A549 (cell line): ENCODE measurements around the gene GUCA2A. TPM values are rescaled to one million over a fixed set of nuclear protein-coding genes. Genes with fewer than 3 reads are reported as not detected.

Experiments
- ATAC-seq, 2 experiments: fragments of 200-7000 bp in 1 of 2; fragments of >200 bp in 1 of 2; cut with Nextera tagmentation in 1 of 2; cut with Tn5 transposase in 1 of 2; 3 replicates each; pipeline versions ENCODE4 v1.8.0 to v1.9.1; 2018 to 2020; ENCODE audit warnings: mild to moderate bottlenecking in 1 of 2, moderate library complexity in 1 of 2
- CTCF ChIA-PET: fragments of 300-600 bp; sonication (Branson Sonifier 250); formaldehyde crosslinking; extraction: SDS; loops from one replicate; lab custom pipeline; 2021; ENCODE audit warnings: antibody characterized with exemption, inconsistent platforms; lab: Yijun Ruan, JAX
- POLR2A ChIA-PET: fragments of 350-600 bp; formaldehyde crosslinking; extraction: SDS; loops from one replicate; lab custom pipeline; 2021; ENCODE audit warnings: antibody characterized with exemption, inconsistent platforms; lab: Yijun Ruan, JAX
- DNase-seq, 2 experiments: peaks; one replicate each; pipeline versions ENCODE4 v3.0.0 to v3.0.0-alpha.2; 2011 to 2016; ENCODE audit warnings: low read depth in 1 of 2, low spot score in 1 of 2
- FAIRE-seq: peaks from 2 replicates; lab custom pipeline; 2011; peaks lifted over from hg19 to GRCh38; lab: Jason Lieb, UNC
- H3K27ac ChIP-seq, 2 experiments: fragments of >200 bp; sonication (Bioruptor Twin); formaldehyde crosslinking; 3 replicates each; pipeline ENCODE4 v1.5.1; 2016 to 2017
- H3K4me1 ChIP-seq: fragments of >200 bp; sonication (Bioruptor Twin); formaldehyde crosslinking; 3 replicates; pipeline ENCODE4 v1.6.1; 2016
- H3K4me2 ChIP-seq: fragments of >200 bp; sonication (Bioruptor Twin); formaldehyde crosslinking; 3 replicates; pipeline ENCODE4 v1.6.1; 2016
- H3K4me3 ChIP-seq: fragments of >200 bp; sonication (Bioruptor Twin); formaldehyde crosslinking; 3 replicates; pipeline ENCODE4 v1.5.1; 2016
- H3K9me3 ChIP-seq: fragments of >200 bp; sonication (Bioruptor Twin); formaldehyde crosslinking; 3 replicates; pipeline ENCODE4 v1.6.1; 2016
- ELK1 ChIP-seq: fragments of 150-350 bp; IDR thresholded peaks from 2 replicates; pipeline ENCODE4 v1.6.1; 2014; ENCODE audit warnings: low read depth, mild to moderate bottlenecking, low read length
- ESRRA ChIP-seq: fragments of 150-350 bp; IDR thresholded peaks from 2 replicates; pipeline ENCODE4 v1.6.1; 2014; ENCODE audit warnings: mild to moderate bottlenecking, low read length, borderline replicate concordance
- FOSB ChIP-seq: fragments of 250-450 bp; sonication (Bioruptor Pico); IDR thresholded peaks from 2 replicates; pipeline ENCODE4 v1.5.0; 2020; ENCODE audit warnings: mild to moderate bottlenecking, moderate library complexity
- HES2 ChIP-seq: fragments of >200 bp; sonication (Bioruptor Twin); formaldehyde crosslinking; IDR thresholded peaks from 2 replicates; pipeline ENCODE4 v1.6.1; 2016
- HOXA7 ChIP-seq: fragments of 250-450 bp; sonication (Bioruptor Pico); IDR thresholded peaks from 2 replicates; pipeline ENCODE4 v1.5.0; 2020; ENCODE audit warnings: mild to moderate bottlenecking, moderate library complexity
- JUN ChIP-seq, 2 experiments: fragments of >200 bp; sonication (Bioruptor Twin); formaldehyde crosslinking; IDR thresholded peaks; 2 replicates in 1 of 2; 3 replicates in 1 of 2; pipeline ENCODE4 v1.6.1; 2016 to 2017
- KDM1A ChIP-seq: fragments of 200-600 bp; sonication (generic); IDR thresholded peaks from 2 replicates; pipeline ENCODE4 v1.6.1; 2016; ENCODE audit warnings: low read depth, mild to moderate bottlenecking
- MYC ChIP-seq: IDR thresholded peaks from 2 replicates; pipeline ENCODE4 v1.6.1; 2012; ENCODE audit warnings: mild to moderate bottlenecking, inconsistent platforms, low read length, improper control_type of control experiment, borderline replicate concordance
- NFE2L2 ChIP-seq: fragments of 150-350 bp; conservative IDR thresholded peaks from 2 replicates; pipeline ENCODE4 v1.6.1; 2014; ENCODE audit warnings: low read length
- NR3C1 ChIP-seq: fragments of >200 bp; sonication (Bioruptor Twin); formaldehyde crosslinking; IDR thresholded peaks from 3 replicates; pipeline ENCODE4 v1.6.1; 2017
- PBX3 ChIP-seq: IDR thresholded peaks from 2 replicates; pipeline ENCODE4 v1.6.1; 2012
- RARB ChIP-seq: fragments of 250-450 bp; sonication (Bioruptor Pico); IDR thresholded peaks from 2 replicates; pipeline ENCODE4 v1.8.0; 2021; ENCODE audit warnings: mild to moderate bottlenecking, moderate library complexity
- ZC3H11A ChIP-seq: fragments of 450-650 bp; IDR thresholded peaks from 2 replicates; pipeline ENCODE4 v1.6.1; 2014; ENCODE audit warnings: antibody characterized with exemption, mild to moderate bottlenecking
- ZFP36 ChIP-seq: fragments of 450-650 bp; IDR thresholded peaks from 2 replicates; pipeline ENCODE4 v1.6.1; 2014; ENCODE audit warnings: borderline replicate concordance; ENCODE audit not compliant: partially characterized antibody
- ZNF302 ChIP-seq: fragments of 250-450 bp; sonication (Bioruptor Pico); IDR thresholded peaks from 2 replicates; pipeline ENCODE4 v1.9.0; 2021; ENCODE audit warnings: inconsistent platforms, mild to moderate bottlenecking, moderate library complexity
- WGBS: methylation state at CpG from one replicate; pipeline ENCODE4 v1.1.6; 2017; ENCODE audit errors: missing lambda C conversion rate; 5-methylcytosine and 5-hydroxymethylcytosine counted together
- polyA plus RNA-seq, 4 experiments: library from polyadenylated mRNA; depleted of rRNA in 3 of 4; stranded (reverse); fragments of >200 nt; fragmentation: RNase III in 1 of 4; extraction: RNeasy Plus Mini Kit Qiagen cat#74134 plus additional on column Dnase treatment in 1 of 4; gene quantifications; 2 replicates in 3 of 4; 3 replicates in 1 of 4; pipeline ENCODE4 v1.2.3, GENCODE V29; 2011 to 2017

GUCA2A gene
- polyA plus RNA-seq, 2 of the 4 experiments (the other 2 are of a cell fraction) = not detected

- DNase-seq (no peak), ATAC-seq (peak in 1 of 2 experiments; percentile 30; a peak in 2 of 6 replicates), FAIRE-seq (no peak)
- 55% methylated on average over 16 of the region's 41 CpGs for WGBS
- no peaks in the 10 kb centered on the region for H3K9me3 ChIP-seq
- ChIA-PET CTCF (interaction anchor here (0.6 to 4.4 kb wide), 6 partner anchors 10 to 182 kb away, joined by 3 to 70 read pairs (median 8); partner anchors contain the start of gene GUCA2A), POLR2A (no interaction called here)
- TF ChIP-seq HES2 (no peak), FOSB (CRISPR knock-in tag) (no peak)
- no peak overlapping the region for H3K27ac ChIP-seq
- H3K4me3 ChIP-seq = no peak overlapping the region
- H3K4me2 ChIP-seq = no peak overlapping the region
- H3K4me1 ChIP-seq = no peaks in the 10 kb centered on the region
These were observed 18.6 kb downstream of the GUCA2A start for GRCh38 chr1:42145764-42146625.

GRCh38 chr1:42145389-42145716, 19.2 kb downstream of the GUCA2A start:
- no peaks in the 10 kb centered on the region for H3K9me3 ChIP-seq
- no peak overlapping the region for H3K4me2 ChIP-seq
- WGBS = 28% methylated on average over 4 of the region's 8 CpGs
- no peak for TF ChIP-seq ZFP36
- TF ChIP-seq, all 56 proteins: peak for 0
- Histone ChIP-seq H3K4me3 (no peak overlapping the region), H3K4me1 (no peaks in the 10 kb centered on the region), H3K27ac (no peak overlapping the region)
- FAIRE-seq (no peak), DNase-seq (no peak), ATAC-seq (no peak)
- ChIA-PET CTCF (no interaction called here), POLR2A (no interaction called here)

GRCh38 chr1:42144711-42145388, 19.7 kb downstream of the GUCA2A start:
- Histone ChIP-seq H3K27ac (no peak overlapping the region), H3K4me3 (no peak overlapping the region), H3K4me1 (no peaks in the 10 kb centered on the region)
- no peak for FAIRE-seq
- DNase-seq = no peak
- POLR2A ChIA-PET = no interaction called here
- ATAC-seq = no peak
- no peak for TF ChIP-seq JUN (IDR thresholded peaks at IDR 0.05)
- TF ChIP-seq RARB (CRISPR knock-in tag) = no peak
- TF ChIP-seq ELK1 = no peak
- no peak for TF ChIP-seq NR3C1
- TF ChIP-seq ZC3H11A = no peak
- TF ChIP-seq ESRRA = no peak
- no peak for TF ChIP-seq MYC
- TF ChIP-seq, all 56 proteins: peak for 0
- 65% methylated on average over 9 of the region's 12 CpGs for WGBS
- Histone ChIP-seq H3K4me2 (no peak overlapping the region), H3K9me3 (no peaks in the 10 kb centered on the region)
- CTCF ChIA-PET = interaction anchor here (1.0 to 1.5 kb wide), 3 partner anchors 28 to 570 kb away, joined by 3 to 4 read pairs (median 3); no protein-coding TSS in a partner anchor

GRCh38 chr1:42143896-42144710, 20.4 kb downstream of the GUCA2A start:
- ChIA-PET CTCF (interaction anchor here (1.0 to 1.6 kb wide), 4 partner anchors 8 to 569 kb away, joined by 3 to 4 read pairs (median 4); no protein-coding TSS in a partner anchor), POLR2A (no interaction called here)
- no peak for ATAC-seq
- Histone ChIP-seq H3K27ac (no peak overlapping the region), H3K4me1 (no peaks in the 10 kb centered on the region), H3K9me3 (no peaks in the 10 kb centered on the region), H3K4me3 (no peak overlapping the region), H3K4me2 (no peak overlapping the region)
- WGBS = 40% methylated on average over 8 of the region's 13 CpGs
- no peak for DNase-seq
- FAIRE-seq = no peak
- TF ChIP-seq NFE2L2 (no peak), PBX3 (no peak), KDM1A (no peak), ZNF302 (CRISPR knock-in tag) (no peak), HOXA7 (CRISPR knock-in tag) (no peak)
